ENCODE data around the gene TAC4. TPM values are rescaled to one million over a fixed set of nuclear protein-coding genes. Genes with fewer than 3 reads are reported as not detected.
"Not testable (repeated sequence)": the region's sequence is repeated elsewhere in the genome, so short reads cannot be mapped to it uniquely, and the experiment has no call there.

The TAC4 gene
- total RNA-seq, 1 experiment from 2014 or later: not detected

DNA sequence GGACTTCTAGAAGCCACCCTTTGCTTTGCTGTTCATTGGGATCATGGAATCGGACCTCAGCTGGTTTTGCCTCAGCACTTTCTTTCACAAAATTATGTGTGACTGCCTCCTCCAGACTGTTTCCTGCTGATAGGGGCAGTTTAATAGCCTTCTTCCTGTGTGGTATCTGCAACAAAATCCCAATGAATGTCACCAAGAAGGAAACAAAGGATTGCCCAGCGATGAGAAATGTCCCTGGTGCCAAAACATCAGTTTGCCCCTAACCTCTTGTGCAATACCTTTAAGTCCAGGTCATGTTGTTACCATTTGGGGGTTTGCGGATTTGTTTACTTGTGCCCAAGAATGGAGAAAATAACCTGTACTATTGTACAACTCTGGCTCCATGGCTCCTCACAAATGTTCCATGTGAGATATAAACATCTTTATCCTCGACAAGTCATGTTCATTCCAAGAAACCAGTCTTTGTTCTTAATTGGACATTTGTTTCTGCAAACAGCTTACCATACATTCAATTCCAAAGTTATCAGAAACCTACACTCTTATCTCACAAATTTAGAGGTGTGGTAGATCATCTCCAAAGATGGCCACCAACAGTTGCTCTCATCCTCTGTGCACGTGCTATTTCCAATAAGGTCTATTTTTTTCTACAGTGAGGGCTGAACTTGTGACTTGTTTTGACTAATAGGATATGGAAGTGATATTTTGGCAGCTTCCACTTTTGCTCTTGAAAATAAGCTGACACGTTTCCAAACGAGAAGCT, 14.8 kb downstream of the TAC4 start:
- Histone ChIP-seq H3K9ac (ENCODE audit: low read length) (no peak overlapping the region), H3K4me3 (ENCODE audit: low read length) (no peak overlapping the region), H3K79me2 (ENCODE audit: low read length) (no peaks in the 10 kb centered on the region), H3K36me3 (ENCODE audit: insufficient read depth, low read length) (peaks cover 17% of the 10 kb centered on the region; the same call in 1 of the 2 replicates), H3K27me3 (ENCODE audit: low read length) (no peaks in the 10 kb centered on the region), H3K9me3 (ENCODE audit: low read length) (no peaks in the 10 kb centered on the region), H2AFZ (ENCODE audit: low read length) (no peak overlapping the region), H3K4me1 (ENCODE audit: low read length) (no peaks in the 10 kb centered on the region), H3K4me2 (ENCODE audit: low read depth, low read length, poor library complexity, severe bottlenecking) (no peak overlapping the region), H3K27ac (ENCODE audit: low read length) (no peak overlapping the region), H3K9me2 (replicated peaks; ENCODE audit: insufficient read depth, low read length) (no peaks in the 10 kb centered on the region), H4K20me1 (ENCODE audit: insufficient read depth, low read depth, low read length) (no peaks in the 10 kb centered on the region)
- DNase-seq: no peak

DNA sequence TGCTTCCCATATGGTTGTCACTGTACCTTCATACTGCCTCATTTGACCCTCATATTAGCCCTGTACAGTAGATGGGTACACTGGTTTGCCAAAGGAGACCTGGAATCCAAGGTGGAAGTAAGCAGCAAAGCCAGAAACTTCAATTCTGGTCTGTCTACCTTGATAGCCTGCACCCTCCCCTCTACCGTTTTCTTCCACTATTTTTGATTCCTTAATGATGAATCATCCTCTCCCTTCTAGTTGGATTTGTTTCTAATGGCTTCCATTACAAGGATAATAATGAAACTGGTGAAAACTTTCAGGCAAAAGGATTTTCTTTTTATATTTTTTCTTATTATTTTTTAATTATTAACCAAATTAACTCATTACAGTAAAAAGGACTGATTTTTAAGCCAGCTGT, 17.3 kb downstream of the TAC4 start:
- Histone ChIP-seq H3K9ac (ENCODE audit: low read length) (no peak overlapping the region), H4K20me1 (ENCODE audit: insufficient read depth, low read depth, low read length) (no peaks in the 10 kb centered on the region), H3K4me3 (ENCODE audit: low read length) (no peak overlapping the region), H3K79me2 (ENCODE audit: low read length) (no peaks in the 10 kb centered on the region), H3K36me3 (ENCODE audit: insufficient read depth, low read length) (peaks cover 34% of the 10 kb centered on the region; the same call in 1 of the 2 replicates), H3K4me2 (ENCODE audit: low read depth, low read length, poor library complexity, severe bottlenecking) (no peak overlapping the region), H3K27me3 (ENCODE audit: low read length) (no peaks in the 10 kb centered on the region), H3K27ac (ENCODE audit: low read length) (no peak overlapping the region), H3K9me3 (ENCODE audit: low read length) (no peaks in the 10 kb centered on the region), H3K9me2 (replicated peaks; ENCODE audit: insufficient read depth, low read length) (no peaks in the 10 kb centered on the region), H2AFZ (ENCODE audit: low read length) (no peak overlapping the region), H3K4me1 (ENCODE audit: low read length) (no peaks in the 10 kb centered on the region)
- no peak for DNase-seq

DNA sequence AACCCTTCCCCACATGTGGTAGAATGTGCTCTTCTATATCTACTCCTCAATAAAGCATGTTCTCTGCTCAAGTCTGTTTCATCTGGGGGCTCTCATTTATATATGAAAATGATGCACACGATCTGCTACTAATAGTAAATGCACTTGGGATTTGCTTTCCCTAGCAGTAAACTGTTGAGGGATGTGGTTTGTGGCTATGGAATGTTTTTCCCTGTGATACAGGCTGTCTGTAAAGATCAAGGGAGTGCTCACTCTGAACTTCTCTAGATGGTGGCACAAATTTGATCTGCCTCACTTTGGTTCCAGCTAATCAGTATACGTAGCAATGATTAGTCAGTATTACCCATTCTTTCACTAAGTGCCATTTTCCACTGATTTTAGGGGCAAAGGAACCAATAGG, 18.8 kb downstream of the TAC4 start:
- H3K4me3 ChIP-seq (ENCODE audit: low read length): no peak overlapping the region
- no peaks in the 10 kb centered on the region for H3K9me3 ChIP-seq (ENCODE audit: low read length)
- H2AFZ ChIP-seq (ENCODE audit: low read length): no peak overlapping the region
- no peaks in the 10 kb centered on the region for H3K79me2 ChIP-seq (ENCODE audit: low read length)
- peaks cover 46% of the 10 kb centered on the region for H3K36me3 ChIP-seq (ENCODE audit: insufficient read depth, low read length)
- H3K9me2 ChIP-seq (replicated peaks; ENCODE audit: insufficient read depth, low read length): no peaks in the 10 kb centered on the region
- no peaks in the 10 kb centered on the region for H3K27me3 ChIP-seq (ENCODE audit: low read length)
- no peak overlapping the region for H3K27ac ChIP-seq (ENCODE audit: low read length)
- DNase-seq: no peak
- no peaks in the 10 kb centered on the region for H4K20me1 ChIP-seq (ENCODE audit: insufficient read depth, low read depth, low read length)
- no peak overlapping the region for H3K4me2 ChIP-seq (ENCODE audit: low read depth, low read length, poor library complexity, severe bottlenecking)
- no peak overlapping the region for H3K9ac ChIP-seq (ENCODE audit: low read length)
- no peaks in the 10 kb centered on the region for H3K4me1 ChIP-seq (ENCODE audit: low read length)

DNA sequence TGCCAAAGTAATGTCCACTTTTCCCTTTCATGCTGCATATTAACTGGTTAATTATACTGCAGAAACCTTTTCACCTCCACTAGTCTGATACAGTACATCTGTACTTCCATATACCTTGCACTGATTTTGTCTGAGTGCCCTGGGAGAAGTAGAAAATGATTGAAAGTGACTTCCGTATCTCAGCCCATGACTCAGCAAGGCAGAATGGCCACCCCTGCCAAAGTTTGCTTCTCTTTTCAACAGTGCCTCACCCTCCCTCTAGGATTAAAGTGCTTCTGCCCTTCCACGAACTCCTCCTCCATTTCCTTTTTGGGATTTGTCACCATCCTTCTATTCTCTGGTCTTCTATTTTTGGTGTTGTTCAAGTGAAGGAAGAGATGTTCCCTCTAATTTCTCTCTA, 19.5 kb downstream of the TAC4 start:
- peaks cover 53% of the 10 kb centered on the region for H3K36me3 ChIP-seq (ENCODE audit: insufficient read depth, low read length)
- H3K4me3 ChIP-seq (ENCODE audit: low read length); H3K9ac ChIP-seq (ENCODE audit: low read length); H3K27me3 ChIP-seq (ENCODE audit: low read length); DNase-seq; H3K79me2 ChIP-seq (ENCODE audit: low read length); H3K4me2 ChIP-seq (ENCODE audit: low read depth, low read length, poor library complexity, severe bottlenecking); H3K27ac ChIP-seq (ENCODE audit: low read length); H2AFZ ChIP-seq (ENCODE audit: low read length); H3K4me1 ChIP-seq (ENCODE audit: low read length); H3K9me2 ChIP-seq (replicated peaks; ENCODE audit: insufficient read depth, low read length); H4K20me1 ChIP-seq (ENCODE audit: insufficient read depth, low read depth, low read length); H3K9me3 ChIP-seq (ENCODE audit: low read length): not testable (repeated sequence)

DNA sequence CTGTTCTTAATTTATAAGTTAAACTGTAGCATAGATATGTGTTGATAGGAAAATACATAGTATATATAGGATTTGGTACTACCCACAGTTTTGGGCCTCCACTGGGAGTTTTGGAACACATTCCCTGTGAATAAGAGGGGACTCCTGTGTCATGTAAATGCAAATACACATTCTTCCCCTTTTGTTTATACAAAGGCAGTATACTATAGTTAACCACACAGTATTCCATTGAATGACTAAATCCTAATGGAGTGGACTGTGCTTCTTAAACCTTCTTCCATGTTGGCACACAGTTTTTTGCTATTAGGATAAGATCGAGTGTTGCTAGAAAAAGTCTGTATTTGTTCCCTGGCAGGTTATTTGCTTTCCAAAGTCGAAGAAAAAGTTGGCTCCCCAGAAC, 22.2 kb downstream of the TAC4 start:
- no peaks in the 10 kb centered on the region for H3K4me1 ChIP-seq (ENCODE audit: low read length)
- no peak overlapping the region for H3K27ac ChIP-seq (ENCODE audit: low read length)
- peaks cover 68% of the 10 kb centered on the region for H3K36me3 ChIP-seq (ENCODE audit: insufficient read depth, low read length)
- H3K4me2 ChIP-seq (ENCODE audit: low read depth, low read length, poor library complexity, severe bottlenecking): no peak overlapping the region
- H3K9me3 ChIP-seq (ENCODE audit: low read length): no peaks in the 10 kb centered on the region
- DNase-seq: no peak
- H3K79me2 ChIP-seq (ENCODE audit: low read length): 0 out of 2 replicates have a peak, but pooled peaks cover 3% of the 10 kb centered on the region
- H3K27me3 ChIP-seq (ENCODE audit: low read length): no peaks in the 10 kb centered on the region
- no peaks in the 10 kb centered on the region; the same call in 1 of the 2 replicates for H4K20me1 ChIP-seq (ENCODE audit: insufficient read depth, low read depth, low read length)
- no peak overlapping the region for H2AFZ ChIP-seq (ENCODE audit: low read length)
- no peak overlapping the region for H3K4me3 ChIP-seq (ENCODE audit: low read length)
- no peak overlapping the region for H3K9ac ChIP-seq (ENCODE audit: low read length)
- H3K9me2 ChIP-seq (replicated peaks; ENCODE audit: insufficient read depth, low read length): no peaks in the 10 kb centered on the region

DNA sequence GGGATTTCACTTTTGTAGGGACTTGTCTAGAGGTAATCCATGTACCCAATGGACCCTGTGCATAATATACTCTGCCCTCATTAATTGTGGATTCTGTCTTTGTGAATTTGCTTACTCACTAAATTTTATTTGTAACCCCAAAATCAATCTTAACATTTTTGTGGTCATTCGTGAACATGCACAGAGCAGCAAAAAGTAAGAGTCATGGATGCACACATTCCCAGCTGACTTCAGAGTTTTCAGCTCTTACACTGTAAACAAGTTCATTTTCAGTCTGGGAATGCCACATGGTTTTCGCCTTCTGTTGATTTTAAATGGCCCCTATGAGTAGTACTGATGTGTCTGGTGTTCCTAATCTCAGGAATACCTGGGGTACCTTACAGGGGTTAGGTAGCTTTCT, 24.3 kb downstream of the TAC4 start:
- Histone ChIP-seq H3K9ac (ENCODE audit: low read length) (no peak overlapping the region), H3K27me3 (ENCODE audit: low read length) (no peaks in the 10 kb centered on the region), H3K4me1 (ENCODE audit: low read length) (no peaks in the 10 kb centered on the region), H3K27ac (ENCODE audit: low read length) (no peak overlapping the region), H3K4me3 (ENCODE audit: low read length) (no peak overlapping the region), H3K4me2 (ENCODE audit: low read depth, low read length, poor library complexity, severe bottlenecking) (no peak overlapping the region), H3K9me2 (replicated peaks; ENCODE audit: insufficient read depth, low read length) (no peaks in the 10 kb centered on the region), H4K20me1 (ENCODE audit: insufficient read depth, low read depth, low read length) (no peaks in the 10 kb centered on the region; the same call in 1 of the 2 replicates), H2AFZ (ENCODE audit: low read length) (no peak overlapping the region), H3K79me2 (ENCODE audit: low read length) (peaks cover 6% of the 10 kb centered on the region; the same call in 1 of the 2 replicates), H3K36me3 (ENCODE audit: insufficient read depth, low read length) (peaks cover 59% of the 10 kb centered on the region), H3K9me3 (ENCODE audit: low read length) (no peaks in the 10 kb centered on the region)
- DNase-seq: no peak

DNA sequence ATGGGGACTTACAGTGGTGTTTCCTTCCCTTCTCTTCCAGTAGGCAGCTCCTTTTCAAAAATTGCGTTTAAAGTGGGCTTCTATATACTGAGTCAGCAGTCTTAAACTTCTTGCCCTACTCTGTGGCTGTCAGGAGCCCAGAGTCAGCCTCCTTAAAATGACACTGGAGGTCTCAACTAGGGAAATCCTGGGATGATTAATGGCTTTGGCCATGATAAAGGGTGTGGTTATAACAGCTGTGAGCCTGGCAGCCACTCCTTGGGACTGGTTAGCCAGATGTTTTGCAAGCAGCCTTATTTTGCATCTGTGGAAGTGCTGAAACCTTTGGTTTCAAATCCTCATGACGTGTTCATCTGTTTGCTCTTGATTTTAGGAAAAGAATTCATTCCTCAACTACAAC, 25.0 kb downstream of the TAC4 start:
- DNase-seq: no peak
- Histone ChIP-seq H3K27me3 (ENCODE audit: low read length) (no peaks in the 10 kb centered on the region), H3K36me3 (ENCODE audit: insufficient read depth, low read length) (peaks cover 61% of the 10 kb centered on the region), H3K4me3 (ENCODE audit: low read length) (no peak overlapping the region), H3K79me2 (ENCODE audit: low read length) (peaks cover 10% of the 10 kb centered on the region; the same call in 1 of the 2 replicates), H2AFZ (ENCODE audit: low read length) (no peak overlapping the region), H4K20me1 (ENCODE audit: insufficient read depth, low read depth, low read length) (no peaks in the 10 kb centered on the region; the same call in 1 of the 2 replicates), H3K27ac (ENCODE audit: low read length) (no peak overlapping the region), H3K9me3 (ENCODE audit: low read length) (no peaks in the 10 kb centered on the region), H3K9ac (ENCODE audit: low read length) (no peak overlapping the region), H3K9me2 (replicated peaks; ENCODE audit: insufficient read depth, low read length) (no peaks in the 10 kb centered on the region), H3K4me2 (ENCODE audit: low read depth, low read length, poor library complexity, severe bottlenecking) (no peak overlapping the region), H3K4me1 (ENCODE audit: low read length) (no peaks in the 10 kb centered on the region)

DNA sequence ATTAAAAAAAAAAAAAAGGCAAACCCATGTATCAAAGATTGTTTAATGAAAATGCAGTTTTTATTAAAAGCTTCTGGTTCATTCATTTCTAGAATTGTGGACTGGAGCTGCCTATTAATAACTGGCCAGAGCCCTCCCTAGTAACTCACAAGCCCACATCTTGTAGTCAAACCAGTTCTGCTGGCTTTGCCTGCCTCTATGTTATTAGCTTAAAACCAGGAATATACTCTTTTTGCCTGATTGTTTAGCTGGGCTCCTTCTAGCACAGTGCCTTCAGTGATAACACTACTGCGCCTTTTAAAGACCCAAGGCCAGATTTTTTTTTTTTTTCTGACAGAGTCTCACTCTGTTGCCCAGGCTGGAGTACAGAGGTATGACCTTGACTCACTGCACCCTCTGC, 26.0 kb downstream of the TAC4 start:
- H4K20me1 ChIP-seq (ENCODE audit: insufficient read depth, low read depth, low read length): no peaks in the 10 kb centered on the region; the same call in 1 of the 2 replicates
- H3K79me2 ChIP-seq (ENCODE audit: low read length): peaks cover 10% of the 10 kb centered on the region; the same call in 1 of the 2 replicates
- H3K4me3 ChIP-seq (ENCODE audit: low read length): no peak overlapping the region
- H3K9ac ChIP-seq (ENCODE audit: low read length): no peak overlapping the region
- H2AFZ ChIP-seq (ENCODE audit: low read length): no peak overlapping the region
- peaks cover 63% of the 10 kb centered on the region for H3K36me3 ChIP-seq (ENCODE audit: insufficient read depth, low read length)
- no peak for DNase-seq
- no peak overlapping the region for H3K4me2 ChIP-seq (ENCODE audit: low read depth, low read length, poor library complexity, severe bottlenecking)
- H3K9me3 ChIP-seq (ENCODE audit: low read length): no peaks in the 10 kb centered on the region
- H3K9me2 ChIP-seq (replicated peaks; ENCODE audit: insufficient read depth, low read length): no peaks in the 10 kb centered on the region
- no peaks in the 10 kb centered on the region for H3K4me1 ChIP-seq (ENCODE audit: low read length)
- H3K27ac ChIP-seq (ENCODE audit: low read length): no peak overlapping the region
- H3K27me3 ChIP-seq (ENCODE audit: low read length): no peaks in the 10 kb centered on the region
